GDM1 (cell line): ENCODE results near the gene ZNF182.
A peak's percentile ranks its signal among the peaks of the same experiment; 100 is the strongest.
"Not testable (repeated sequence)": the region's sequence is repeated elsewhere in the genome, so short reads cannot be mapped to it uniquely, and the experiment has no call there.

ENCODE experiments used
- DNase-seq: peaks from one replicate; lab custom pipeline; 2025; lab: John Stamatoyannopoulos, UW

Gene ZNF182

GRCh38 chrX:48001260-48001659 is 2.5 kb downstream of the ZNF182 start:
- DNase-seq: no peak

GRCh38 chrX:47992669-47993068 is 11.1 kb downstream of the ZNF182 start:
- DNase-seq: no peak

- DNase-seq: no peak
These were observed 11.8 kb downstream of the ZNF182 start for GRCh38 chrX:47992095-47992380.

- DNase-seq: no peak
These were observed 12.3 kb downstream of the ZNF182 start for GRCh38 chrX:47991263-47992094.

- no peak for DNase-seq
These were observed 27.3 kb downstream of the ZNF182 start for GRCh38 chrX:47976254-47977151.

GRCh38 chrX:47973235-47973634 is 30.6 kb downstream of the ZNF182 start:
- no peak for DNase-seq

GRCh38 chrX:47965526-47965925 is 38.3 kb downstream of the ZNF182 start:
- DNase-seq: not testable (repeated sequence)

- not testable (repeated sequence) for DNase-seq
These were observed 42.0 kb downstream of the ZNF182 start for GRCh38 chrX:47961830-47962229.

GRCh38 chrX:47960406-47960805 is 43.4 kb downstream of the ZNF182 start:
- no peak for DNase-seq

GRCh38 chrX:47958761-47959342 is 44.9 kb downstream of the ZNF182 start:
- DNase-seq: peak; percentile 1

GRCh38 chrX:47958206-47958605 is 45.6 kb downstream of the ZNF182 start:
- not testable (repeated sequence) for DNase-seq

- no peak for DNase-seq
These were observed 47.8 kb downstream of the ZNF182 start for GRCh38 chrX:47956016-47956415.

GRCh38 chrX:47955295-47955694 is 48.5 kb downstream of the ZNF182 start:
- DNase-seq: not testable (repeated sequence)

- DNase-seq: no peak
These were observed 62.4 kb downstream of the ZNF182 start for GRCh38 chrX:47941423-47941822.

GRCh38 chrX:47940448-47940847 is 63.3 kb downstream of the ZNF182 start:
- DNase-seq: no peak

- no peak for DNase-seq
These were observed 66.9 kb downstream of the ZNF182 start for GRCh38 chrX:47936940-47937317.

- DNase-seq: peak; percentile 40
These were observed 67.4 kb downstream of the ZNF182 start for GRCh38 chrX:47936224-47936939.

GRCh38 chrX:47933946-47934345 is 69.8 kb downstream of the ZNF182 start:
- no peak for DNase-seq

- not testable (repeated sequence) for DNase-seq
These were observed 71.8 kb downstream of the ZNF182 start for GRCh38 chrX:47931970-47932369.

GRCh38 chrX:47927212-47927611 is 76.6 kb downstream of the ZNF182 start:
- no peak for DNase-seq
